SKM-1 treated with dmso at 0.1 percent for 144 hours (cell line): ENCODE measurements around the gene TSPAN17.
A peak's percentile ranks its signal among the peaks of the same experiment; 100 is the strongest.

Source experiments
- DNase-seq: peaks from one replicate; lab custom pipeline; 2025; ENCODE audit not compliant: unreplicated experiment; lab: John Stamatoyannopoulos, UW

TSPAN17 gene

DNA sequence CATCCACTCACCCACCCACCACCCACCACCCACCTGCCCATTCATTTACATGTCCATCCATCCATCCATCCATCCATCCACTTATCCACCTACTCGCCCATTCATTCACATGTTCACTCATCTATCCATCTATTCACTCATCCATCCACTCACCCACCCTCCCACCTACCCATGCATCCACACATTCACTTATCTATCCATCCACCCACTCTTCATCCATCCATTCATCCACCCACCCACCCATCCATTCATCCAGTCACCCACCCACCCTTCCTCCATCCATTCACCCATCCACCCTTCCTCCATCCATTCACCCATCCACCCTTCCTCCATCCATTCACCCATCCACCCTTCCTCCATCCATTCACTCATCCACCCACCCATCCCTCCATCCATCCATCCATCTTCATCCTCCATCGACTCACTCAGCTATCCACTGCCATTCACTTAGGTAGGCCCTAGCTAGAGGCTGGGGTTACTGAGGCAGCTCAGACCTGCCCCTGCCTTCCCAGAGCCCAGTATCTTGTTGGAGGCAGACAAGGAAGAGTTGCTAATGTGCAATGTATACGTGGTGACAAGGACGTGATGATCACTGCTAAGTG lies 12.7 kb downstream of the TSPAN17 start:
- DNase-seq, result no peak

DNA sequence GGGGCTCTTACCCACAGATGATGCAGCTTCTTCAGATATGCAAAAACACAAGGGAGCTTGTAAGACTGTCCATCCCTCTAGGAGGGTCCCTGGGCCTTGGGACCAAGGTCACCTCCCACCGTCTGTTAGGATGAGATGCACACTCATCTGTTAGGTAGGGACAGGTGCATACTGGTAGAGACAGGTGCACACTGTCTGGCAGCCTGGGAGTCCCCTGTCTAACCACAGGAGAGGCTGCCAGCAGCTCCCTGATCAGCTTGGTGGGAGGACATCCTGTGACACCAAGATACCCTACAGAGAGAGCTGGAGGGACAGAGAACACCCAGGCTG lies 13.2 kb downstream of the TSPAN17 start:
- no peak for DNase-seq

DNA sequence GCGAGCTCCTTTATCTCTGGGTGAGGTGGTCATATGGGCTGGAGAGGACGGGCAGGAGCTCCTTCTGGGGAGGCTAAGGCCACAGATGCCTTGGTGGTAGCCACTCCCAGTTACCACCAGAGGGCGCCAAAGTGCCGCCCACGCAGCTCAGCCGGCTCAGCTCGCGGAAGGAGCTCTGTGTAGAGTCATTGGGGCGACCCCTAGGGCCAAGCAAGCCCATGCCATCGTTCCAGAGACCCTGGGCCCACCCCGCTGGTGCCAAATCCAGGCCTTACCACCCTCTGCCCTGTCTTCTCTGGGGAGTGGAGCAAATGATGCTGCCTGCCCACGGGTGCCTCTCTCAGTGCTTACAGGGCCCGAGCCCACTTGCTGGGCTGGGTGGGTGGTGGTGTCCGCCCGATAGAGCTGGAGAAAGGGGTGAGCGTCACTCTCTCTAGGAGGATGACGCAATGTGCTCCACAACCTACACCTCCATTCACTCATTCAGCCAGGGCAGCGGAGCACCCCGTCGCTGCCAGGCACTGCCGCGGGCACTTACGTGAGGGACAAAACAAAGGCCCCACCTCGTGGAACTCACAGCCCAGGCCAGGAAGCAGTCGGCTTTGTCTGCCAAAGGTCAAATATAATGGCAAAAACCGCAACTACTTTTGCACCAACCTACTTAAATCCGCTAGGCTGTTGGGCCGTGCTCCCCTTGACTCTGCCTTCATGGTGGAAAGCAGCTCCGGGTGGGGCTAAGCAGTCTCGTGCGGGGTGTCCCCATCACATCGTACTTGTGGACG lies 13.8 kb downstream of the TSPAN17 start:
- peak; percentile 44 for DNase-seq

DNA sequence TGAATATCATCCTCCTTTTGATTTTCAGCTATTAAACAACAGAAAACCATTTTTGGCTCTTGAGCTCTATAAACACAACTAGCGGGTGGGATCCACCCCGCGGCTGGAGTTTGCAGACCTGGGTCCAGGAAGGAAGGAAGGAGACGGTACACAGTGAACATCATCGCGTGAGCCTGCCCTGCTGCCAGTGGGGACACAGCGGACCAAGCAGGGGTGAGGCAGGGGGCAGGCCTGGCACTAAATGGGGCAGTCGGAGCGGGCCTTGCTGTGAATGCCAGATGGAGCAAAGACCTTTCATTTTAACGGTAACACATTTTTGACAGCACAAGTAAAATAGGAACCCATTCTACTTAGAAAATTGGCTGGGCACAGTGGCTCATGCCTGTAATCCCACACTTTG lies 14.4 kb downstream of the TSPAN17 start:
- DNase-seq, result no peak

DNA sequence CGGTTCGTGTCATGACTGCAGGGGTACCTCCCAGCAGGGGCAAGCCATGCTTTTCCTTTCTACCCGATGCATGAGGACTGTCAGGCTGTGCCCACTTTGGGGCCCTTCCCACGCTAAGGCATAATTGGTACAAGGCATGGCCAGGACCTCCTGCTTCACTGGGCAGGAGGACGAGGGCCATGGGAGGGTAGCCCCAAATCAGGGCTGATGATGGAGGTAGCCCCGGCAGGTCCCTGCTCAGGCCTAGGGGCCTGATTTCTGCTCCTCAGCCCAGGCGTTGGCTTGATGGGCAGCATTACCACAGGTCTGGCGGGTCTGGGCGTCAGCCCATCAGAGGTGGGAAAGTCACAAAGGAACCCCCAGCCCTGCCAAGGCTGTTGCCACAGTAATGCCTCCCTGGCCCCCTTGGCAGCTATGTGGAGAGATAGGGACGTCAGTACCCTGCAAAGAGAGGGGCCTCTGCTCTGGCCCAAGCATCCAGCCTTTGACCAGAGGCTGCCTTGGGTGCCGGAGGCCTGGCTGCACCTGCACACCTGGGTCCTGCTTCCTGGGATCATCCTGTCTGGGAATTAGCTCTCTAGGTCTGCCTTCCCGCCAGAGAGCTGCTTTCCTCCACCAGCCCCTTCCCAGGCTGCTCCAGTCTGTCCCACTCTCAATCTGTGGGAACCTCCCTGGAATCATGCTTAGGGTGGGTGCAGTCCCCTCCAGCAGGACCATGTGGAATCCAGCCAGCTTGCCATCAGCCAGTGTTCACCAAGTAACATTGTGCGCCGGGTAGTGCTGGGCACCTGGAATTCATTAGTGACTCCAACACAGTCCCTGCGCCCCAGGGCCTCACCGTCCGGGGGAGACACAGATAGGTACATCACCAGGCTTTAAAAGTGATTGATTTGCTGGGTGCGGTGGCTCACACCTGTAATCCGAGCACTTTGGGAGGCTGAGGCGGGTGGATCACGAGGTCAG lies 15.4 kb downstream of the TSPAN17 start:
- DNase-seq, result no peak

GRCh38 chr5:176663566-176663965 lies 16.3 kb downstream of the TSPAN17 start:
- no peak for DNase-seq

GRCh38 chr5:176664479-176664878 lies 17.2 kb downstream of the TSPAN17 start:
- no peak for DNase-seq

GRCh38 chr5:176664886-176665285 lies 17.6 kb downstream of the TSPAN17 start:
- no peak for DNase-seq

- DNase-seq, result no peak
Observed at GRCh38 chr5:176665517-176665916, 18.2 kb downstream of the TSPAN17 start.

- DNase-seq, result no peak
Observed at GRCh38 chr5:176667637-176668036, 20.4 kb downstream of the TSPAN17 start.

GRCh38 chr5:176670449-176670848 lies 23.2 kb downstream of the TSPAN17 start:
- no peak for DNase-seq

GRCh38 chr5:176671399-176671798 lies 24.1 kb downstream of the TSPAN17 start:
- DNase-seq, result no peak

- no peak for DNase-seq
Observed at GRCh38 chr5:176671890-176672747, 24.8 kb downstream of the TSPAN17 start.

DNA sequence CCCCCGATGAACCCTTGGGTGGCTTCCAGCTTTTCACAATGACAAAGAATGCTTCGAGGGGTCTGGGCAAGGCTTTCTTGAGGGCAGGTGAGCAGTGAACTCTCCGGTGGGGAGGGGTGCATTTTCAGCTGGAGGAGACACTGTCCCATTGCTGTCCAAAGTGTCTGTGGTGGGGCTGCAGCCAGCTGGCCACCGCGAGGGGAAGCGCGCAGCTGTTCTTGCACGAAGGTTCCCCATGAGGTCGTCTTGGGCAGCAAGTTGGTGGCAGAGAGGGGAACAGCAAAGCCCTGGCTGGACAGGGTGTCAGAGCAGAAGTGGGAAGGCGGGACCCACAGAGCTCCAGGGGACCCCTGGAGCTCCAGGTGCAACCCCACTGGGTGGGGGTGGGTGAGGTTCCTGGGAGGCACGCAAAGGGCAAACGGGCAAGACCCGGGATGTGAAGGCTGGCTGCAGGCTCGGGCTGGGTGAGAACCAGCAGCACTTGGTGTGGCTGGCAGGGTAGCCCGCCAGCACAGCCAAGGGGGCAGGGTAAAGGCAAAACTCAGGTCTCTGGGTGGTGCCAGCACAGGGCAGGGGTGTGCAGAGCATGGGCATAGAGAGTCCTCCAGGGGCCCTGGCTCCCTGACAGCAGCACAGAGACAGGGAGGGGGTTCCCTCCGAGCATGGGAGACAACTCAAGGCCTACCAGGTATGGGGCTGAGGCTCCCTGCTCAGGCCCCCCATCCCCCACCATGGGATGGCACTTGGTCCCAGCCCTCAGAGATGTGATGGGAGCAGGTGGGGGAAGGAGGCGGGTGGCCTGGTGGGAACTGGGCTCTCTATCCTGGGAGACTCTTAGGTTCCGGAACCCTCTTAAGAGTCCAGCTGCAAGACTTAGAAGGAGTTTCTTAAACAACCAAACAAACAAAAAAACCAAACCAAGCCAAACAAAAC lies 26.6 kb downstream of the TSPAN17 start:
- DNase-seq, result no peak

DNA sequence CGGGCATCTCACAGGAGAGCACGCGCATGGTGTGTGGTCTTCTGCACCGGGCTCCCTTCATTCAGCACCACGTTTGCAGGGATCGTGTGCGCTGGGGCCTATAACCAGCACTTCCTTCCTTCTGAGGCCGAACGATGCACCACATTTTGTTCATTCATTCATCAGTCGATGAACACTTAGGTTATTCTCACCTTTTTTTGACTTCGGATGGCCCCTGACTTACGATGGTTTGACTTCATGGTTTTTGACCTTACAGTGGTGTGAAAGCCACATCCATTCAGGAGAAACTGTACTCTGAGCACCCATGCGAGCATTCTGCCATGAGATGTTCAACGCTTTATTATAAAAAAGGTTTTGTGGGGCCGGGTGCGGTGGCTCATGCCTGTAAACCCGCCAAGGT lies 27.5 kb downstream of the TSPAN17 start:
- no peak for DNase-seq

DNA sequence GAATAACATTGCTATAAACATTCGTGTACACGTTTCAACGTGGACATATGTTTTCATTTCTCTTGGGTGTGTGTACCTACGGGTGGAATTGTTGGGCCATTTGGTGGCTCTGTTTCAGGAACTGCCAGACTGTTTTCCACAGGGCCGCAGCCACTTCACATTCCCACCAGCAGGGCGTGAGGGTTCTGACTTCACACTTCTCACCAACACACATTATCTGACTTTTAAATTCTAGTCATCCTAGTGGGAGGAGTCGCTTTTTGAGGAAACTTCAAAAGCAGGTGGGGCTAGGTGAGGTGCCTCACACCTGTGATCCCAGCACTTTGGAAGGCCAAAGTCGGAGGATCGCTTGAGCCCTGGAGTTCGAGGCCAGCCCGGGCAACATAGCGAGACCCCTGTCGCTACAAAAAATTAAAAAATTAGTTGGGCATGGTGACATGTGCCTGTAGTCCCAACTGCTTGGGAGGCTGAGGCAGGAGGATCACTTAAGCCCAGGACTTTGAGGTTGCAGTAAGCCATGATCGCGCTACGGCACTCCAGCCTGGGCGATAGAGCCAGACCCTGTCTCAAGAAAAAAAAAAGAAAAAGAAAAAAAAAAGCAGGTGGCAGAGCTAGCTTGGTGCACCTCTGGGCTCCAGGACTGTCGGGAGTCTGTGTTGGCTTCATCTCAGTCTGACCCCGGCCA lies 28.5 kb downstream of the TSPAN17 start:
- no peak for DNase-seq

DNA sequence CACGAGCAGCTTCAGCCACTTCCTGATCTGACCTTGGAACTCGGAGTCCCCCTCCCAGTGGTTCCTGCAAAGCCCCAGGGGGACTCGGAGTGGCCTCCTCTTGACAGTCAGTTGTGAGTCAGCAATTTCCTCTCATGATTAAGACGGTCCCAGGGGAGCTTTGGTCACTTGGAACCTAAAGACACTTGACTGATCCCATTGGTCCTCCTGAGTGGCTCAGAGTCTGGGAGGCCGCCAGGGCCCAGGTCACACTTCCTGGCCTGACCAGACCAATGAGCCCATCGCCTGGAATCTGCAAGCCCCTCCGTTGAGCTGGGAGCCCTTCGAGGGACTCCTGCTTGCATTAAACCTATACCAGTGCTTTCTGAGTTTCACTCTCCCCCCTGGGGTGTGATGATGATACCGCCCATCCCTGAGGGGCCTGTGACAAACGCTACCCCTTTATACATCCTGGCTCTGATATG lies 29.1 kb downstream of the TSPAN17 start:
- no peak for DNase-seq

- no peak for DNase-seq
Observed at GRCh38 chr5:176677209-176677939, 30.1 kb downstream of the TSPAN17 start.
